ENCODE results near the gene LSM14A. TPM values are rescaled to one million over a fixed set of nuclear protein-coding genes. Genes with fewer than 3 reads are reported as not detected.

The LSM14A gene
- total RNA-seq, 1 donor = 134 TPM

GRCh38 chr19:34254046-34254697 is 81.9 kb downstream of the LSM14A start, which contains the start of gene GARRE1:
Gene GARRE1 (plus strand): TSS chr19:34254554. CDS start chr19:34300474, 45,920 bp downstream.
- peak; percentile 55 to 78 (median 74) for DNase-seq (ENCODE audit: low read depth in 2 of 3, low spot score in 2 of 3)

- DNase-seq (ENCODE audit: low read depth in 2 of 3, low spot score in 2 of 3) = peak in 2 of 3 donors; percentile 43 to 46
Measured at GRCh38 chr19:34254698-34255432, 82.6 kb downstream of the LSM14A start.

GRCh38 chr19:34255546-34255945 is 83.2 kb downstream of the LSM14A start:
- DNase-seq (ENCODE audit: low read depth in 2 of 3, low spot score in 2 of 3) = no peak

GRCh38 chr19:34256835-34257558 is 84.7 kb downstream of the LSM14A start:
- DNase-seq (ENCODE audit: low read depth in 2 of 3, low spot score in 2 of 3) = no peak

GRCh38 chr19:34257559-34257924 is 85.2 kb downstream of the LSM14A start:
- DNase-seq (ENCODE audit: low read depth in 2 of 3, low spot score in 2 of 3) = no peak

GRCh38 chr19:34259367-34260095 is 87.2 kb downstream of the LSM14A start:
- DNase-seq (ENCODE audit: low read depth in 2 of 3, low spot score in 2 of 3) = no peak

GRCh38 chr19:34260771-34261173 is 88.5 kb downstream of the LSM14A start:
- no peak for DNase-seq (ENCODE audit: low read depth in 2 of 3, low spot score in 2 of 3)

GRCh38 chr19:34261334-34262109 is 89.2 kb downstream of the LSM14A start:
- DNase-seq (ENCODE audit: low read depth in 2 of 3, low spot score in 2 of 3) = no peak

GRCh38 chr19:34263745-34264237 is 91.5 kb downstream of the LSM14A start:
- DNase-seq (ENCODE audit: low read depth in 2 of 3, low spot score in 2 of 3) = no peak

- no peak for DNase-seq (ENCODE audit: low read depth in 2 of 3, low spot score in 2 of 3)
Measured at GRCh38 chr19:34265221-34265650, 92.9 kb downstream of the LSM14A start.

- DNase-seq (ENCODE audit: low read depth in 2 of 3, low spot score in 2 of 3) = no peak
Measured at GRCh38 chr19:34269081-34269480, 96.8 kb downstream of the LSM14A start.

GRCh38 chr19:34269489-34269888 is 97.2 kb downstream of the LSM14A start:
- DNase-seq (ENCODE audit: low read depth in 2 of 3, low spot score in 2 of 3) = no peak

GRCh38 chr19:34269968-34270621 is 97.8 kb downstream of the LSM14A start:
- peak; percentile 65 to 86 (median 71) for DNase-seq (ENCODE audit: low read depth in 2 of 3, low spot score in 2 of 3)

GRCh38 chr19:34273121-34273520 is 100.8 kb downstream of the LSM14A start:
- DNase-seq (ENCODE audit: low read depth in 2 of 3, low spot score in 2 of 3) = no peak

- DNase-seq (ENCODE audit: low read depth in 2 of 3, low spot score in 2 of 3) = no peak
Measured at GRCh38 chr19:34274284-34274826, 102.1 kb downstream of the LSM14A start.

GRCh38 chr19:34274827-34275625 is 102.7 kb downstream of the LSM14A start:
- DNase-seq (ENCODE audit: low read depth in 2 of 3, low spot score in 2 of 3) = no peak

- DNase-seq (ENCODE audit: low read depth in 2 of 3, low spot score in 2 of 3) = no peak
Measured at GRCh38 chr19:34275705-34276104, 103.4 kb downstream of the LSM14A start.

- no peak for DNase-seq (ENCODE audit: low read depth in 2 of 3, low spot score in 2 of 3)
Measured at GRCh38 chr19:34276614-34277013, 104.3 kb downstream of the LSM14A start.
